H9 (cell line): ENCODE data around the gene FCGR3A. TPM values are rescaled to one million over a fixed set of nuclear protein-coding genes. Genes with fewer than 3 reads are reported as not detected.

Experiments used
- DNase-seq: peaks from one replicate; pipeline ENCODE4 v3.0.0-alpha.2; 2017
- H2AFZ ChIP-seq: one replicate; pipeline ENCODE4 v1.6.1; 2013; ENCODE audit warnings: mild to moderate bottlenecking, low read length, control low read depth, moderate library complexity
- H2AK5ac ChIP-seq: 2 replicates; pipeline ENCODE4 v1.6.1; 2013; ENCODE audit warnings: low read length, control low read depth, mixed read lengths; ENCODE audit not compliant: insufficient read length
- H2BK120ac ChIP-seq: one replicate; pipeline ENCODE4 v1.6.1; 2013; ENCODE audit warnings: low read depth, mild to moderate bottlenecking, low read length, control low read depth, inconsistent platforms; ENCODE audit not compliant: poor library complexity, severe bottlenecking
- H2BK12ac ChIP-seq: 2 replicates; pipeline ENCODE4 v1.6.1; 2013; ENCODE audit warnings: low read length, control low read depth, mixed read lengths, low read depth; ENCODE audit not compliant: insufficient read length
- H2BK15ac ChIP-seq: 2 replicates; pipeline ENCODE4 v1.6.1; 2013; ENCODE audit warnings: low read depth, low read length, control low read depth
- H2BK20ac ChIP-seq: one replicate; pipeline ENCODE4 v1.6.1; 2013; ENCODE audit warnings: low read depth, mild to moderate bottlenecking, low read length, control low read depth, inconsistent platforms; ENCODE audit not compliant: poor library complexity, severe bottlenecking
- H2BK5ac ChIP-seq: 2 replicates; pipeline ENCODE4 v1.6.1; 2013; ENCODE audit warnings: low read length, control low read depth, mixed read lengths; ENCODE audit not compliant: insufficient read length
- H3K14ac ChIP-seq: 2 replicates; pipeline ENCODE4 v1.6.1; 2013; ENCODE audit warnings: low read length, control low read depth; ENCODE audit not compliant: insufficient read depth
- H3K18ac ChIP-seq: 2 replicates; pipeline ENCODE4 v1.6.1; 2013; ENCODE audit warnings: low read depth, mild to moderate bottlenecking, mixed read lengths, low read length, control low read depth; ENCODE audit not compliant: insufficient read length
- H3K23ac ChIP-seq: 2 replicates; pipeline ENCODE4 v1.6.1; 2013; ENCODE audit warnings: low read length, control low read depth, mixed read lengths, low read depth; ENCODE audit not compliant: insufficient read length
- H3K23me2 ChIP-seq: 2 replicates; pipeline ENCODE4 v1.6.1; 2013; ENCODE audit warnings: low read depth, mild to moderate bottlenecking, mixed read lengths, low read length, control low read depth; ENCODE audit not compliant: insufficient read length, poor library complexity, severe bottlenecking
- H3K27ac ChIP-seq: 2 replicates; pipeline ENCODE4 v1.5.1; 2013; ENCODE audit warnings: low read length, control low read depth, mixed read lengths, low read depth; ENCODE audit not compliant: insufficient read length
- H3K27me3 ChIP-seq: 2 replicates; pipeline ENCODE4 v1.6.1; 2013; ENCODE audit warnings: low read length, control low read depth, inconsistent platforms; ENCODE audit not compliant: insufficient read depth
- H3K4ac ChIP-seq: 2 replicates; pipeline ENCODE4 v1.6.1; 2013; ENCODE audit warnings: low read depth, mild to moderate bottlenecking, control low read depth, inconsistent platforms, low read length, moderate library complexity
- H3K4me1 ChIP-seq: 2 replicates; pipeline ENCODE4 v1.6.1; 2013; ENCODE audit warnings: low read length, control low read depth, inconsistent platforms; ENCODE audit not compliant: insufficient read depth
- H3K4me2 ChIP-seq: 2 replicates; pipeline ENCODE4 v1.6.1; 2013; ENCODE audit warnings: low read length, control low read depth, mixed read lengths; ENCODE audit not compliant: insufficient read length, insufficient read depth
- H3K56ac ChIP-seq: 2 replicates; pipeline ENCODE4 v1.6.1; 2013; ENCODE audit warnings: low read depth, mild to moderate bottlenecking, mixed read lengths, low read length, control low read depth; ENCODE audit not compliant: insufficient read length
- H3K79me1 ChIP-seq: 2 replicates; pipeline ENCODE4 v1.6.1; 2013; ENCODE audit warnings: low read depth, mild to moderate bottlenecking, moderate library complexity, low read length, control low read depth, inconsistent platforms; ENCODE audit not compliant: insufficient read depth, poor library complexity, severe bottlenecking
- H3K79me2 ChIP-seq: 2 replicates; pipeline ENCODE4 v1.6.1; 2013; ENCODE audit warnings: low read length, control low read depth, inconsistent platforms; ENCODE audit not compliant: insufficient read depth
- H3K9ac ChIP-seq: 2 replicates; pipeline ENCODE4 v1.6.1; 2013; ENCODE audit warnings: low read length, control low read depth, mixed read lengths; ENCODE audit not compliant: insufficient read length; ENCODE audit errors: extremely low read depth
- H3K9me3 ChIP-seq: one replicate; pipeline ENCODE4 v1.6.1; 2013; ENCODE audit warnings: low read depth, low read length, inconsistent platforms; ENCODE audit not compliant: control insufficient read depth
- H3T11ph ChIP-seq: one replicate; pipeline ENCODE4 v1.6.1; 2013; ENCODE audit warnings: mild to moderate bottlenecking, low read length, control low read depth, inconsistent platforms
- H4K20me1 ChIP-seq: one replicate; pipeline ENCODE4 v1.6.1; 2013; ENCODE audit not compliant: control insufficient read depth, insufficient read length, insufficient read depth
- H4K5ac ChIP-seq: 2 replicates; pipeline ENCODE4 v1.6.1; 2013; ENCODE audit warnings: low read depth, mild to moderate bottlenecking, mixed read lengths, low read length, control low read depth; ENCODE audit not compliant: insufficient read length
- H4K8ac ChIP-seq: replicated peaks from 2 replicates; pipeline ENCODE4 v1.6.1; 2013; ENCODE audit warnings: low read length, control low read depth, mixed read lengths, low read depth; ENCODE audit not compliant: insufficient read length
- H4K91ac ChIP-seq: 2 replicates; pipeline ENCODE4 v1.6.1; 2013; ENCODE audit warnings: low read depth, mild to moderate bottlenecking, moderate library complexity, mixed read lengths, low read length, control low read depth; ENCODE audit not compliant: insufficient read length
- H3K27ac Mint-ChIP-seq, 3 experiments: 2 replicates in 2 of 3; 3 replicates in 1 of 3; pipeline ENCODE4 v1.8.0; 2020 to 2021; ENCODE audit warnings: mixed read lengths in 3 of 3, mild to moderate bottlenecking in 1 of 3, moderate library complexity in 1 of 3
- H3K27me3 Mint-ChIP-seq: 2 replicates; pipeline ENCODE4 v1.8.0; 2021; ENCODE audit warnings: low read depth, mild to moderate bottlenecking, moderate library complexity, mixed read lengths
- H3K36me3 Mint-ChIP-seq, 3 experiments: 2 replicates in 2 of 3; 3 replicates in 1 of 3; pipeline ENCODE4 v1.8.0; 2020 to 2021; ENCODE audit warnings: low read depth in 3 of 3, mixed read lengths in 3 of 3; ENCODE audit not compliant: insufficient read depth in 1 of 3
- H3K4me1 Mint-ChIP-seq, 2 experiments: 2 replicates each; pipeline ENCODE4 v1.8.0; 2020; ENCODE audit warnings: mixed read lengths in 2 of 2
- H3K4me3 Mint-ChIP-seq, 2 experiments: 2 replicates in 1 of 2; 3 replicates in 1 of 2; pipeline ENCODE4 v1.8.0; 2020 to 2021; ENCODE audit warnings: mild to moderate bottlenecking in 2 of 2, mixed read lengths in 2 of 2, moderate library complexity in 1 of 2
- H3K9me3 Mint-ChIP-seq, 2 experiments: 2 replicates in 1 of 2; 3 replicates in 1 of 2; pipeline ENCODE4 v1.8.0; 2020; ENCODE audit warnings: mild to moderate bottlenecking in 2 of 2, mixed read lengths in 2 of 2, moderate library complexity in 1 of 2
- WGBS: extraction: QIAGEN DNeasy Blood & Tissue Kit; methylation state at CpG from one replicate; pipeline ENCODE4 v1.1.7; 2013; ENCODE audit warnings: missing lambda C conversion rate, low lambda C conversion rate, mixed read lengths; ENCODE audit not compliant: insufficient read length; ENCODE audit errors: extremely low coverage; 5-methylcytosine and 5-hydroxymethylcytosine counted together
- total RNA-seq: library from RNA; stranded (reverse); gene quantifications from 2 replicates; pipeline ENCODE4 v1.2.1, GENCODE V29; 2021
- TF ChIP-seq, protein P1 (sequence below): fragments of 200-600 bp; sonication (generic); conservative IDR thresholded peaks from 3 replicates; pipeline ENCODE4 v1.8.0; 2021; ENCODE audit warnings: antibody characterized with exemption, mild to moderate bottlenecking

FCGR3A gene
- total RNA-seq, 1 experiment from 2014 or later, result not detected

DNA sequence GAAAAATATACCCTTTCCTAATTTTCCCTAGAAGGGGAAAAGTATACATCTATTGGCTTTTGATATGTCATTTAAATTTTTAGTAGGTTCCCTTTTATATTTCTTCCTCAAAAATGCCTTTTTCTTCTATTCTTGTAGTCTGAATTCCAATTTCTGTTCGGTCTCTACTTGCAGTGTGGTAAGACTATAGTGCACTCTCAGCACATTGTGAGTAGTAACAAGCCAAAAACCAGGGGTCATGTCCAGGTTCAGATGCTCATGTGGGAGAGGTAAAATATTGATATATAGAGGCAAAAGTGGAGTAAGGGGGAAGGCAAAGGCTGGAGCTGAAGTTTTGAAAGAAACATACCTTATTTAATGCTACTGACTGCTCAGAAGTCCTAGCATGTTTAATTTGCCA is 48.4 kb downstream of the FCGR3A start:
- TF ChIP-seq, protein P1, sequence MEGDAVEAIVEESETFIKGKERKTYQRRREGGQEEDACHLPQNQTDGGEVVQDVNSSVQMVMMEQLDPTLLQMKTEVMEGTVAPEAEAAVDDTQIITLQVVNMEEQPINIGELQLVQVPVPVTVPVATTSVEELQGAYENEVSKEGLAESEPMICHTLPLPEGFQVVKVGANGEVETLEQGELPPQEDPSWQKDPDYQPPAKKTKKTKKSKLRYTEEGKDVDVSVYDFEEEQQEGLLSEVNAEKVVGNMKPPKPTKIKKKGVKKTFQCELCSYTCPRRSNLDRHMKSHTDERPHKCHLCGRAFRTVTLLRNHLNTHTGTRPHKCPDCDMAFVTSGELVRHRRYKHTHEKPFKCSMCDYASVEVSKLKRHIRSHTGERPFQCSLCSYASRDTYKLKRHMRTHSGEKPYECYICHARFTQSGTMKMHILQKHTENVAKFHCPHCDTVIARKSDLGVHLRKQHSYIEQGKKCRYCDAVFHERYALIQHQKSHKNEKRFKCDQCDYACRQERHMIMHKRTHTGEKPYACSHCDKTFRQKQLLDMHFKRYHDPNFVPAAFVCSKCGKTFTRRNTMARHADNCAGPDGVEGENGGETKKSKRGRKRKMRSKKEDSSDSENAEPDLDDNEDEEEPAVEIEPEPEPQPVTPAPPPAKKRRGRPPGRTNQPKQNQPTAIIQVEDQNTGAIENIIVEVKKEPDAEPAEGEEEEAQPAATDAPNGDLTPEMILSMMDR, result no peak
- no CpG with 5 or more reads among the region's 1 CpG for WGBS

More for the DNA sequence above, 48.4 kb downstream of the FCGR3A start:
- Histone ChIP-seq H3K4me2 (no peak overlapping the region), H3K27ac (no peak overlapping the region), H3K4me1 (no peaks in the 10 kb centered on the region), H3K9ac (no peak overlapping the region), H3K79me1 (no peaks in the 10 kb centered on the region), H4K5ac (no peak overlapping the region), H3K79me2 (no peaks in the 10 kb centered on the region), H2BK12ac (no peak overlapping the region), H2AK5ac (no peak overlapping the region), H4K8ac (no peak overlapping the region), H3K27me3 (no peaks in the 10 kb centered on the region), H3T11ph (no peak overlapping the region), H3K23ac (no peak overlapping the region), H3K18ac (no peak overlapping the region), H3K4ac (no peak overlapping the region), H3K14ac (no peak overlapping the region), H2BK5ac (no peak overlapping the region), H3K56ac (no peak overlapping the region), H2BK15ac (no peak overlapping the region), H3K23me2 (no peaks in the 10 kb centered on the region), H4K91ac (no peak overlapping the region), H2BK20ac (no peak overlapping the region), H3K9me3 (no peaks in the 10 kb centered on the region), H2AFZ (no peak overlapping the region), H4K20me1 (no peaks in the 10 kb centered on the region), H2BK120ac (no peak overlapping the region)
- Mint-ChIP-seq H3K27ac (no peak overlapping the region), H3K36me3 (no peaks in the 10 kb centered on the region), H3K4me1 (peaks cover 4 to 8% of the 10 kb centered on the region in 2 experiments), H3K27me3 (peaks cover 13% of the 10 kb centered on the region), H3K9me3 (no peaks in the 10 kb centered on the region), H3K4me3 (no peak overlapping the region)
- no peak for DNase-seq
